ENCODE measurements around the gene BAZ2B. TPM values are rescaled to one million over a fixed set of nuclear protein-coding genes. Genes with fewer than 3 reads are reported as not detected.
"Not testable (repeated sequence)": the region's sequence is repeated elsewhere in the genome, so short reads cannot be mapped to it uniquely, and the experiment has no call there.

BAZ2B gene
- total RNA-seq, 1 donor, result 53.5 TPM

DNA sequence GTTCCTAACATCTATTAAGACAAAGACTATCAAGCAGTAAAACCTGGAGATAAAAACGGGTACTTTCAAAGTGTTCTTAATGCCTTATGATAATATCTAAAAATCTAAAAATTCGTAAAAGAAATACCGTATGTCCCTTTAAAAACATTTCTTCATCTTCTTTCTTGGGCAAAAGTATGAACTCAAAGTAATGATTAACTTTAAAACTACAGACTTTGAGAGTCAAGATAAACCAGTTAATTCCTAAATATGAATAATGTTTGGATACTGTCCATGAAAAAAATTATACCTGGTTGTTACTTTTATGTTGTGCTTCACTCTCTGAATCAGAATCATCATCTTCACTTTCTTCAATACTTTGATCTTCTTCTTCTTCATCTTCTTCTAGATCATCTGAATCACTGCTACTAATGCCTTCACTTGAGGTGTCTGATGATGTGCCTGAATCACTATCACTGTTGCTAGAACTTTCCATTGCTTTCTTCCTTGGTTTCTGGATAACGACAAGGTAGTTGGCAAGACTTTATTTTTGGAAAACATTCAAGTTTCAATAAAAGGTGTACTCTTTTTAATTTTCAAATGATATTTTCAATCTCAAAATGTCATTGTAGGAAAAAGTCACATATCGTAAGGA, 177.5 kb downstream of the BAZ2B start:
- Histone ChIP-seq H3K4me1 (ENCODE audit: insufficient read depth, low read length) (no peaks in the 10 kb centered on the region), H3K27me3 (ENCODE audit: insufficient read depth, low read length) (no peaks in the 10 kb centered on the region), H3K4me3 (ENCODE audit: low read length) (no peak overlapping the region), H3K9me3 (ENCODE audit: low read depth, low read length) (no peaks in the 10 kb centered on the region)

DNA sequence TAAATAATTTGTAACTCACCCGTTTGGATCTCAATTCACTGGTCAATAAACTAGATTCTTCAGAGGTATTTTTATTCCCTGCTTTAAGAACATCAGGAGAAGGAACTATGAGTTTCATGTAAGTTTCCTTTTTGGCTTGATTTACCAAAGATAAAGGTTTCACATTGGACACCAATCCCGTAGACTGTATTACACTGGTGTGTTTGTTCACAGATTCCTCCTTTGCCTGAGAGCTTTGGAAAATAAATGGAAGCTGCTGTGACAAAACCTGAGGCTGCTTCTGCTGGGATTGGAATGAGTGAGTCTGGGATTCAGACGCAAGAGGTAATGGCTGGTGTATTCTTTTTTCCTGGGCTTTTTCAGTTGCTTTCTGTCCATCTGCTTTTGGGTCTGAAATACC, 178.1 kb downstream of the BAZ2B start:
- Histone ChIP-seq H3K9me3 (ENCODE audit: low read depth, low read length) (no peaks in the 10 kb centered on the region), H3K4me1 (ENCODE audit: insufficient read depth, low read length) (no peaks in the 10 kb centered on the region), H3K4me3 (ENCODE audit: low read length) (no peak overlapping the region), H3K27me3 (ENCODE audit: insufficient read depth, low read length) (no peaks in the 10 kb centered on the region)

DNA sequence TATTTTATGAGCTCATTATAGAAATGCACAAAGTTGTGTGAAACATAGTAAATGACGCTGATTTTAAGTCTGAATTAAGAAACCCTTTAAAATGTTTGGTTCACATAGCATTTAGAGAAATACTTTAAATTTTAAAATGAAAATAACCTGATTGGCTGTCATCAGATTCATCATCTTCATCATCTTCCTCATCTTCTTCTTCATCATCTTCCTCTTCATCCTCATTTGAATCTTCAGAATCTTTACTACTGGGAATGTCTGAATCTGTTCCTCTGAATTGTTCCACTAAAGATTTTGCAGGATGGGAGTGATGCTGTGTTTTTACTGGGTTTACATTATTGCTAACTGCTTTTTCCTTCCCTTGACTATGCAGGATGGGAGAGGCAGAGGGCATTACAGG, 183.7 kb downstream of the BAZ2B start:
- Histone ChIP-seq H3K4me3 (ENCODE audit: low read length) (no peak overlapping the region), H3K9me3 (ENCODE audit: low read depth, low read length) (no peaks in the 10 kb centered on the region), H3K27me3 (ENCODE audit: insufficient read depth, low read length) (no peaks in the 10 kb centered on the region), H3K4me1 (ENCODE audit: insufficient read depth, low read length) (no peaks in the 10 kb centered on the region)

DNA sequence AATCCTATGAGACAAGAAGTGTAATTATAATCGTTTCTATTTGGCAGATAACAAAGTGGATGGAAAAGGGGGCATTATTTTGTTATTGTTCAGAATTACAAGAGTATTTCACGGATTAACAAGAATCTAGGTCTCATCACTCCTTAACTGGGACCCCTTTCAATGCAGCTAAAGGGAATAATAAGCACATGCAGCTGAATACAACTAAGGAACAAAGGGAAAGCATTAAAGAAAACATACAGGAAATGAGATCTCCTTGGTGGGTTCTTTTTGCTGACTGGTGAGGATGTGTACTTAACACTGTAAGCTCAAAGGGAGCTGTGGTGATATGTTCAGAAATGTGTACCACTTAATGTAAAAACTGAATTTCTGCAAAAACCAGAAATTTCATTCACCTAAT, 189.3 kb downstream of the BAZ2B start:
- Histone ChIP-seq H3K4me1 (ENCODE audit: insufficient read depth, low read length) (no peaks in the 10 kb centered on the region), H3K27me3 (ENCODE audit: insufficient read depth, low read length) (no peaks in the 10 kb centered on the region), H3K9me3 (ENCODE audit: low read depth, low read length) (no peaks in the 10 kb centered on the region), H3K4me3 (ENCODE audit: low read length) (no peak overlapping the region)

DNA sequence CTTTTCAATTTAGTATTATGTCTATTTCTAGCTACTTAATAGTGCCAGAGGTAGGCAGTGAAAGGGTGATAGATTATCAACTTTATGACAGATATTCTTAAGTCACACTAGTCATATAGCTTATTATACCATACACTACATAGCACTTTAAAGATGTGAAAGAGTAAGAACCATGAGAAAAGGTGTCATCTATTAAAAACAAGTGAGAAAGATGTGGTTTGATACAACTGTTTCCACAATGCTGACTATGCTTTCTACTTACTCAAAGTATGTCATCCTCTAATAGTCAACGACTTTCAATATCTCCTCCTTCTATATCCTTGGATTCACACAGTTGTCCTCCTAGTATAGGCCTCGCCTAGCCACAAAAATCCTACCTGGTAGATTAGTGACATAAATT, 196.9 kb downstream of the BAZ2B start:
- Histone ChIP-seq H3K9me3 (ENCODE audit: low read depth, low read length) (no peaks in the 10 kb centered on the region), H3K4me3 (ENCODE audit: low read length) (no peak overlapping the region), H3K4me1 (ENCODE audit: insufficient read depth, low read length) (no peaks in the 10 kb centered on the region), H3K27me3 (ENCODE audit: insufficient read depth, low read length) (no peaks in the 10 kb centered on the region)

DNA sequence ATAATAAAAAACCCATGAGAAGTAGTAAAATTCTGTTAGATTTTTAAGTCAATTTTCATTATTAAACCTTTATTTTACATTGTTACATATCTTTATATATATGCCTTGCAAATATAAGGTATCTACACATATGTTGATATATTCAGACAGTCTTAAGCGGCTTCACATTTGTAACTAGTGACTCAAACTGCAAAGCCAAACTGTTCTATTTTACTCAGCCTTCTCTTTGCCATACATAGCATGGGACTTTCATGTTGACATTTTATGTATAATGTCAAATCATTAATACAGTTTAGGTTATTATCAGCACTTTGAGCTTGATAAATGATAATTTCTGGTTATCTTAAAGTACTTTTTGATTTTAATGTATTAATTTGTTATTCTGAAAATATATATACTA, 204.9 kb downstream of the BAZ2B start:
- Histone ChIP-seq H3K4me1 (ENCODE audit: insufficient read depth, low read length) (no peaks in the 10 kb centered on the region), H3K9me3 (ENCODE audit: low read depth, low read length) (no peaks in the 10 kb centered on the region), H3K27me3 (ENCODE audit: insufficient read depth, low read length) (no peaks in the 10 kb centered on the region), H3K4me3 (ENCODE audit: low read length) (no peak overlapping the region)

DNA sequence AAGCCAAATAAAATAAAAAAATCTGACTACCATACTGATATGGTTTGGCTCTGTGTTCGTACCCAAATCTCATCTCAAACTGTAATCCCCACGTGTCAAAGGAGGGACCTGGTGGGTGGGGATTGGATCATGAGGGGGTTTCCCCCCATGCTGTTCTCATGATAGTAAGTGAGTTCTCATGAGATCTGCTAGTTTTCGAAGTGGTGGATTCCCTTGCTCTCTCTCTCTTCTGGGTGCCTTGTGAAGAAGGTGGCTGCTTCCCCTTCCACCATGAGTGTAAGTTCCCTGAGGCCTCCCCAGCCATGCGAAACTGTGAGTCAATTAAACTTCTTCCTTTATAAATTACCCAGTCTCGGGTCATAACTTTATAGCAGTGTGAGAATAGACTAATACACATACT, 206.1 kb downstream of the BAZ2B start:
- Histone ChIP-seq H3K4me1 (ENCODE audit: insufficient read depth, low read length) (no peaks in the 10 kb centered on the region), H3K27me3 (ENCODE audit: insufficient read depth, low read length) (no peaks in the 10 kb centered on the region), H3K4me3 (ENCODE audit: low read length) (no peak overlapping the region), H3K9me3 (ENCODE audit: low read depth, low read length) (no peaks in the 10 kb centered on the region)

DNA sequence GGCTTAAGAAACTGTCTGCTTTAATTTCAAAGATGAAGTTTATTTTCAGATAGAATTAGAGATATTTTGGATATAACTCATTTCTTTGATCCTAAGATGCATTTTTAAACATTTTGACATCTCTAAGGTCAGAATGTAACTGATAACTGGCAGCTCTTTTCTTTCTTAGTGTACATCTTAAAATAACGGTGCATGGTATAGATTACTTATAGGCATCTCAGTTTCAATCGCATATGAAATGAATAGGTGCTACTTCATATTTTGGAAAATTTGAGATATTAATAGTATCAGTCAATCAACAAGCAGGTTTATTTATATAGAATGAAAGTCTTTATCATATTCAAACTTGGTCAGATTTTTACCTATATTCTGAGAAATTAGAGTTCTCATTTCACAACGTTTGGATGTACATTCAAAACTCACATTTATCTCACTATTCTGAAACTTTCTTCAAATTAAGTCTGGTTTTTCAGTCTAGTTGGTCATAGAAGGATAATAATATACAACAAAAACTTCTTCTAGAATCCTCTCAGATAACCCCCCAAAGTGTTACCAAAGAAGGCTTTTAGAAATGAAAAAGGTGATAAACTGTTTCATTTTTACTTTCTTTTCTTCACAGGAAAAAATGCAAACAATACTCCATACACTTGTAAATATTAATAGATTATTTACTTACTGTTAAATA, 207.1 kb downstream of the BAZ2B start:
- Histone ChIP-seq H3K4me3 (ENCODE audit: low read length) (no peak overlapping the region), H3K4me1 (ENCODE audit: insufficient read depth, low read length) (no peaks in the 10 kb centered on the region), H3K27me3 (ENCODE audit: insufficient read depth, low read length) (no peaks in the 10 kb centered on the region), H3K9me3 (ENCODE audit: low read depth, low read length) (no peaks in the 10 kb centered on the region)

DNA sequence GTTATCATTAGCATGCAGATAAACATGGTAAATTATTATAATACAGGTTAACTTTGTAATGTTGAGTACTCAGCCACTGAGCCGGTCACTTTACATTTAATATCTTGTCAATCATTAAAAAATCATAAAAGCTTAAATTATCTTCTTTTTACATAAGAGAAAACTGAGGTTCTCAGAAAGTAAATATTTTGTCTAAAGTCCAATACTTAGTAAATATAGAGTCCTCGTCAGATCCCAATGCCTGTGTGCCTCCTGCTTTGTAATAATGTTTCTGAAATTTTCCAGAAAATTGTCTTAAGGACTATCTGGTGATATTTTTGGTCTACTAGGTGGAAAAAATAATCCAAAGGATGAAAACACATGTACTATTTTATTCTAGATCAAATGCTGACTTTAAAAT, 213.6 kb downstream of the BAZ2B start:
- H3K27me3 ChIP-seq (ENCODE audit: insufficient read depth, low read length), result no peaks in the 10 kb centered on the region
- H3K4me3 ChIP-seq (ENCODE audit: low read length), result no peak overlapping the region
- H3K4me1 ChIP-seq (ENCODE audit: insufficient read depth, low read length), result no peaks in the 10 kb centered on the region
- no peaks in the 10 kb centered on the region for H3K9me3 ChIP-seq (ENCODE audit: low read depth, low read length)

DNA sequence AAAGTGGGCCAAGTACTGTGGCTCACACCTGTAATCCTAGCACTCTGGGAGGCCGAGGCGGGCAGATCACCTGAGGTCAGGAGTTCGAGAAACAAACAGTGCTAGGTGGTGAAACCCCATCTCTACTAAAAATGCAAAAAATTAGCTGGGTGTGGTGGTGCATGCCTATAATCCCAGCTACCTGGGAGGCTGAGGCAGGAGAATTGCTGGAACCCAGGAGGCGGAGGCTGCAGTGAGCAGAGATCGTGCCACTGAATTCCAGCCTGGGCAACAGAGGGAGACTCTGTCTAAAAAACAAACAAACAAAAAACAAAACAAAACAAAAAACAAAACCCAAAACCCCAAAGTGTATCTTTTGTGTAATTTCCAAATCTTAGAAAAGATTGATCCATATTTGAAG, 214.2 kb downstream of the BAZ2B start:
- not testable (repeated sequence) for H3K27me3 ChIP-seq (ENCODE audit: insufficient read depth, low read length); H3K9me3 ChIP-seq (ENCODE audit: low read depth, low read length); H3K4me3 ChIP-seq (ENCODE audit: low read length); H3K4me1 ChIP-seq (ENCODE audit: insufficient read depth, low read length)

DNA sequence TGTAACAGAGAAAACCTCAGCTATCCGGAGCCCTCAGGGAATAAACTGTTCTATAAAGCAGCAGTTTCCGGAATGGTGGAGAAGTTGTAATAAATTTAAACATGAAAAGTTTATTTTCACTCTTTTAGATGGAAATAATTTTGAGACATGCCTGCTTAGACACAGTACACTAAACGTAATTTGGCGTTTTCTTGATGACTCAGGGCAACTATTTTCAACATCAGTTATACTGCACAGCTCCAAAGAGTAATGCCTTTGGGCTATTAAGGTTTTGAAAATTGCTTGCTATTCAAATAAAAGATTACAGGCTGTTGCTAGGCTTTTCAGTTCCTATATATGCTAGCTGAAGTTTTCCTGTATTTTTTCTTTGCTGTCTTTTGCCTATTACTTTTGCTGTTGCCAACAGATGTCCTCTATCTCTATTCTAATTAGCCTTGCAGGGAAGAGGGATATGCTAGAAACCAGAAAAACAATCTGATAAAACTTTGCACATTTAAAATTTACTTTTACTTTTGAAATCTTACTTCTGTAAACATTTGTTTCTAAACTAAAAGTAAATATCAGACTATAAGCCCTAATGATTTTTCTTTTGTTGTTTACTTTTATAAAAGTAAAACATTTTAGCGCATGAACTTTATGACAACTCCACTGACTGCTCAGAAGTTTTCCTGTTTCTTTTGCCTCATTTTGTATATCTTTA, 216.5 kb downstream of the BAZ2B start:
- H3K9me3 ChIP-seq (ENCODE audit: low read depth, low read length), result no peaks in the 10 kb centered on the region
- H3K27me3 ChIP-seq (ENCODE audit: insufficient read depth, low read length), result no peaks in the 10 kb centered on the region
- no peak overlapping the region for H3K4me3 ChIP-seq (ENCODE audit: low read length)
- no peaks in the 10 kb centered on the region for H3K4me1 ChIP-seq (ENCODE audit: insufficient read depth, low read length)

DNA sequence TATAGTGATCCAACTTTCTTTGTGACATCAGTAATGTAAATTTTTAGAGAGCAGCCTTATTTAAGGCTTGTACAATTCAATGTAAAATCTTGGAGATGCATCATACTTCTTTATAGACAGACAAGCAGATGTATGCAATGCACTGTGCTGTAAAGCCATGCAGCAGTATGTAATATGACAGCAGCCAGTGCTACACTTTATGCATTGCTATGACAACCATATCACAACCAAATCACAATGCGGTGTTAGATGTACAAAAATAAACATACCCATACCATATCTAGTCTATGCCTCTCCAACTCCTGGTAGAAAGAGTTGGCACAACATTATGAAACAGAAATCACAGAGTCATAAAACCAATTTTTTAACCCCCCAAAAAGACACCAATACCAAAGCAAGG, 219.5 kb downstream of the BAZ2B start:
- Histone ChIP-seq H3K4me3 (ENCODE audit: low read length) (no peak overlapping the region), H3K4me1 (ENCODE audit: insufficient read depth, low read length) (no peaks in the 10 kb centered on the region), H3K27me3 (ENCODE audit: insufficient read depth, low read length) (no peaks in the 10 kb centered on the region), H3K9me3 (ENCODE audit: low read depth, low read length) (no peaks in the 10 kb centered on the region)

DNA sequence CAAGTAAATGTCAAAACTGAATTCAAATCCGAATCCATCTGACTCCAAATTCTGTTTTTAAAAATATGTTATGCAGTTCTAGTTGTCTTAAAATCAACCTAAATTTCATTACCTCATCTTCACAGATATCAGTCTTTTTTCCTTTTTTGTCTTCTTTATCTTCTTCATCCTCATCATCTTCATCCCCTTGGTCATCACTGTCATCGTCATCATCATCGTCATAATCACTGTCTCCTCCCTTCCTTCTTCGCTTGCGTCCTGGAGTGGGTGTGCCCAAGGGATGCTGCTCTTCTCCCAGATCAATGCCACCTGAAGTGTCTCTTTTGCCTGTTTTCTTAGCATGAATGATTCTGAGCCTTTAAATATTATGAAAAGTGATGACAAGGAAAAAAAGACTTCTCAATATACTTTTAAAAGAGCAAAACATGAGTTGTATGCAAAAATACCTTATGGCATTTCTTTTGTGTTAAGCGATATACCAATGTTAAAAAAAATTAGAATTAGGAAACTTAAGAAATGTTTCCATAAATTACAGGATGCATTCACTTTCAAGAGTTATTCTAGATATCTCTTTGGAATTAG, 233.8 kb downstream of the BAZ2B start:
- Histone ChIP-seq H3K4me3 (ENCODE audit: low read length) (no peak overlapping the region), H3K27me3 (ENCODE audit: insufficient read depth, low read length) (no peaks in the 10 kb centered on the region), H3K9me3 (ENCODE audit: low read depth, low read length) (no peaks in the 10 kb centered on the region), H3K4me1 (ENCODE audit: insufficient read depth, low read length) (no peaks in the 10 kb centered on the region)

GRCh38 chr2:159381574-159381973, 234.8 kb downstream of the BAZ2B start:
- Histone ChIP-seq H3K9me3 (ENCODE audit: low read depth, low read length) (no peaks in the 10 kb centered on the region), H3K4me3 (ENCODE audit: low read length) (no peak overlapping the region), H3K4me1 (ENCODE audit: insufficient read depth, low read length) (no peaks in the 10 kb centered on the region), H3K27me3 (ENCODE audit: insufficient read depth, low read length) (no peaks in the 10 kb centered on the region)

- Histone ChIP-seq H3K4me3 (ENCODE audit: low read length) (no peak overlapping the region), H3K27me3 (ENCODE audit: insufficient read depth, low read length) (no peaks in the 10 kb centered on the region), H3K4me1 (ENCODE audit: insufficient read depth, low read length) (no peaks in the 10 kb centered on the region), H3K9me3 (ENCODE audit: low read depth, low read length) (no peaks in the 10 kb centered on the region)
Measured at GRCh38 chr2:159380685-159381239, 235.6 kb downstream of the BAZ2B start.

Measured in mononuclear cell (primary cell).